Testis (tissue), 2 donors: ENCODE measurements around the gene GNA15.

ENCODE experiments used
- POLR2A ChIP-seq: fragments of 450-650 bp; IDR thresholded peaks from one replicate; pipeline ENCODE4 v1.6.1; 2017; ENCODE audit warnings: antibody characterized with exemption, mild to moderate bottlenecking, moderate library complexity
- TF ChIP-seq, protein P1 (sequence below), 3 experiments: fragments of 450-650 bp in 2 of 3; fragments of 200-600 bp in 1 of 3; sonication (generic) in 1 of 3; IDR thresholded peaks; one replicate each; pipeline ENCODE4 v1.5.1; 2016 to 2019; ENCODE audit warnings: antibody characterized with exemption in 3 of 3, mild to moderate bottlenecking in 2 of 3, moderate library complexity in 1 of 3

DNA sequence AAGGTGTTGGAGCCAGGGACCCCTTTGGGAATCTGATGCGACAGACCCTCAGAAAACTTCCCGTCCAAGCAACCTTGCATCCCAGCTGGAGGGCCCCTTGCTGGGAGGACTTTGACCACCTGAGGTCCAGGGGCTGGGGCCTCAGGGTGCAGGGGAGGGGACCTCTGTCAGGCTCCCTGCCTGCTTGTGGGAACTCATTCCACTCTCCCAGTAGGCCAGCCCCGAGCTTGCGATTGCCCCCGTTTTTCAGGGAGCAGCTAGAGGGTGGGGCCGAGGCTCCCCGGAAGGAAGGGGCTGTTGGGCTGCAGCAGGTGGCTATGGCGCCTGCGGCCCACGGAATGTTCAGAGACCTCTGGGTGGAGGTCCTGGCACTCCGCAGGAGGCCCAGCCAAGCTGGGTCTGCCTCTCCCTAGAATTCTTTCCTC, 38.9 kb upstream of the GNA15 start:
- TF ChIP-seq, protein P1, sequence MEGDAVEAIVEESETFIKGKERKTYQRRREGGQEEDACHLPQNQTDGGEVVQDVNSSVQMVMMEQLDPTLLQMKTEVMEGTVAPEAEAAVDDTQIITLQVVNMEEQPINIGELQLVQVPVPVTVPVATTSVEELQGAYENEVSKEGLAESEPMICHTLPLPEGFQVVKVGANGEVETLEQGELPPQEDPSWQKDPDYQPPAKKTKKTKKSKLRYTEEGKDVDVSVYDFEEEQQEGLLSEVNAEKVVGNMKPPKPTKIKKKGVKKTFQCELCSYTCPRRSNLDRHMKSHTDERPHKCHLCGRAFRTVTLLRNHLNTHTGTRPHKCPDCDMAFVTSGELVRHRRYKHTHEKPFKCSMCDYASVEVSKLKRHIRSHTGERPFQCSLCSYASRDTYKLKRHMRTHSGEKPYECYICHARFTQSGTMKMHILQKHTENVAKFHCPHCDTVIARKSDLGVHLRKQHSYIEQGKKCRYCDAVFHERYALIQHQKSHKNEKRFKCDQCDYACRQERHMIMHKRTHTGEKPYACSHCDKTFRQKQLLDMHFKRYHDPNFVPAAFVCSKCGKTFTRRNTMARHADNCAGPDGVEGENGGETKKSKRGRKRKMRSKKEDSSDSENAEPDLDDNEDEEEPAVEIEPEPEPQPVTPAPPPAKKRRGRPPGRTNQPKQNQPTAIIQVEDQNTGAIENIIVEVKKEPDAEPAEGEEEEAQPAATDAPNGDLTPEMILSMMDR (IDR thresholded peaks at IDR 0.05) = no peak
- TF ChIP-seq POLR2A = no peak
